ENCODE data around the gene PNCK. TPM values are rescaled to one million over a fixed set of nuclear protein-coding genes. Genes with fewer than 3 reads are reported as not detected.

PNCK gene
- total RNA-seq, 1 experiment from 2014 or later = 1.1 TPM

DNA sequence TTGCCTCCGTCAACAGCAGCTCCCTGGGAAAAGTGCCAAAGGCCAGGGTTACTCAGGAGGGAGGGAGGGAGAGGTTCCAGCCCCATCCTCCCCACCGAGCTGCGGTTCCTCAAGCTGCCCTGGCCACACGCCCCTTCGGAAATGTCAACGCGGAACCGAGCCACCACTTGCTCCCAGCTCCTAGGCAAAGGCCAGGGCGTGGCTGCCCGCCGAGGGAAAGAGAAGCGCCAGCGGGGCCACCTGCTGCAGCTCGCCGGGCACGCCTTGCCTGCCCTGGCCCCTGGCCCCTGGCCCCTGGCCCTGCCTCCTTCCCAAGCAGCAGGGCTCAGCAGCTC is 29.4 kb upstream of the PNCK start:
- TF ChIP-seq CTCF (IDR thresholded peaks at IDR 0.05; ENCODE audit: unreplicated experiment) = no peak
- H3K27ac Mint-ChIP-seq (ENCODE audit: unreplicated experiment) = no peak overlapping the region
- no peak overlapping the region for H3K4me3 Mint-ChIP-seq (ENCODE audit: low read depth, unreplicated experiment)
- no peak for DNase-seq
- no peaks in the 10 kb centered on the region for H3K27me3 Mint-ChIP-seq (ENCODE audit: unreplicated experiment)
- peaks cover 71% of the 10 kb centered on the region for H3K36me3 Mint-ChIP-seq (ENCODE audit: insufficient read depth, unreplicated experiment)
- no peaks in the 10 kb centered on the region for H3K4me1 Mint-ChIP-seq (ENCODE audit: low read depth, unreplicated experiment)
- H3K9me3 Mint-ChIP-seq (ENCODE audit: low read depth, unreplicated experiment) = no peaks in the 10 kb centered on the region
- no TSS peak for BruUV-seq (replicated peaks)
- CTCF ChIA-PET = no interaction called here
- intact Hi-C loops (cut with micrococcal nuclease; ENCODE audit: unreplicated experiment) = no loop called here

GRCh38 chrX:153702336-153703035 is 28.9 kb upstream of the PNCK start:
- Mint-ChIP-seq H3K27ac (ENCODE audit: unreplicated experiment) (no peak overlapping the region), H3K4me1 (ENCODE audit: low read depth, unreplicated experiment) (no peaks in the 10 kb centered on the region), H3K36me3 (ENCODE audit: insufficient read depth, unreplicated experiment) (peaks cover 71% of the 10 kb centered on the region), H3K9me3 (ENCODE audit: low read depth, unreplicated experiment) (no peaks in the 10 kb centered on the region), H3K4me3 (ENCODE audit: low read depth, unreplicated experiment) (no peak overlapping the region), H3K27me3 (ENCODE audit: unreplicated experiment) (no peaks in the 10 kb centered on the region)
- no TSS peak for BruUV-seq (replicated peaks)
- CTCF ChIA-PET = no interaction called here
- no peak for DNase-seq
- no peak for TF ChIP-seq CTCF (IDR thresholded peaks at IDR 0.05; ENCODE audit: unreplicated experiment)
- intact Hi-C loops (cut with micrococcal nuclease; ENCODE audit: unreplicated experiment) = no loop called here

DNA sequence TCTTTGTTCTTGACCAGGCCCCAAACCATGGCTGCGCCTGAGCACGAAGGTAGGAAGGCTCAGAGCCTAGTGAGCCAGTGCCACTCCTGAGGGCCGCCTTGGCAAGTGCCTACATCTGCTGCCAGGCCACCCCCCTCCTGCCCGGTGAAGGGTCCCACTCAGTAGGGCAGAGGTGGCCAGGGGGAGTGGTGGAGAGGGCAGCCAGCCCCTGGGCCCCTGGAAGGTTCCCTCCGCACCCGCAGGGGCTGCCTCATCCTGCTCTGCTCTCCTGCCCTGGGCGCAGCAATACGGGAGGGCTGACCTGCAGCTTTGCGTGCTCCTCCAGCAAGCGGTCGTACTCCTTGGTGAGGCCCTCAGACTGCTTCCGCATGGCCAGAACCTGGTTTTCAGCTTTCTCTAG is 28.1 kb upstream of the PNCK start:
- CTCF ChIA-PET = no interaction called here
- no peaks in the 10 kb centered on the region for H3K4me1 Mint-ChIP-seq (ENCODE audit: low read depth, unreplicated experiment)
- H3K9me3 Mint-ChIP-seq (ENCODE audit: low read depth, unreplicated experiment) = no peaks in the 10 kb centered on the region
- no peak overlapping the region for H3K4me3 Mint-ChIP-seq (ENCODE audit: low read depth, unreplicated experiment)
- no peak for DNase-seq
- no peak for TF ChIP-seq CTCF (IDR thresholded peaks at IDR 0.05; ENCODE audit: unreplicated experiment)
- H3K27me3 Mint-ChIP-seq (ENCODE audit: unreplicated experiment) = no peaks in the 10 kb centered on the region
- peaks cover 75% of the 10 kb centered on the region for H3K36me3 Mint-ChIP-seq (ENCODE audit: insufficient read depth, unreplicated experiment)
- no peak overlapping the region for H3K27ac Mint-ChIP-seq (ENCODE audit: unreplicated experiment)
- BruUV-seq (replicated peaks) = no TSS peak
- intact Hi-C loops (cut with micrococcal nuclease; ENCODE audit: unreplicated experiment) = no loop called here

DNA sequence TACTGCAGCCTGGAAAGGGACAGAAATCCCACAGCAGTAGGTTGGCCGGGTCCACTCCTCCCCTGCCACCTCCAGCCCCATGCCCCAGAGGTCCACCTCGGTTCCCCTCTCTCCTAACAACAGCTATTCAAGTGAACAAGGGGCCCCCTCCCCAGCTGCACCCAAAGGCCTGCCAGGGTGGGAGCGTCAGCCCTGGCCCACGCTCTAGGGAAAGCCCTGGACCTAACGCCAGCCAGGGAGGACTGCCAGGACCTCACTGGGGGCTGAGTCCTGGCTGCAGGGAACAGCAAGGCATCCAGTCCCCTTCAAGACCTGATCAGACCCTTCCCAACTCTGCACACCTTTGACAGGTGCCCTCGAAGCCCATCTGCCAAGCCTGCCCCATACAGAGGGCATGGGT is 27.4 kb upstream of the PNCK start:
- H3K4me1 Mint-ChIP-seq (ENCODE audit: low read depth, unreplicated experiment) = no peaks in the 10 kb centered on the region
- H3K27ac Mint-ChIP-seq (ENCODE audit: unreplicated experiment) = no peak overlapping the region
- H3K4me3 Mint-ChIP-seq (ENCODE audit: low read depth, unreplicated experiment) = no peak overlapping the region
- H3K36me3 Mint-ChIP-seq (ENCODE audit: insufficient read depth, unreplicated experiment) = peaks cover 78% of the 10 kb centered on the region
- intact Hi-C loops (cut with micrococcal nuclease; ENCODE audit: unreplicated experiment) = no loop called here
- TF ChIP-seq CTCF (IDR thresholded peaks at IDR 0.05; ENCODE audit: unreplicated experiment) = no peak
- no peaks in the 10 kb centered on the region for H3K27me3 Mint-ChIP-seq (ENCODE audit: unreplicated experiment)
- no peak for DNase-seq
- H3K9me3 Mint-ChIP-seq (ENCODE audit: low read depth, unreplicated experiment) = no peaks in the 10 kb centered on the region
- BruUV-seq (replicated peaks) = no TSS peak
- CTCF ChIA-PET = interaction anchor here (1.1 kb wide), 1 partner anchor 33 kb away, joined by 3 read pairs; no protein-coding TSS in a partner anchor

Data from Calu3 (cell line).